GM21825 (cell line): ENCODE data around the gene MED12L.
A peak's percentile ranks its signal among the peaks of the same experiment; 100 is the strongest.
"Not testable (repeated sequence)": the region's sequence is repeated elsewhere in the genome, so short reads cannot be mapped to it uniquely, and the experiment has no call there.

Experiments
- ATAC-seq: cut with Tn5 transposase; IDR thresholded peaks from one replicate; pipeline ENCODE4 v1.9.1; 2021; ENCODE audit warnings: mild to moderate bottlenecking, moderate library complexity; ENCODE audit not compliant: unreplicated experiment

MED12L gene

DNA sequence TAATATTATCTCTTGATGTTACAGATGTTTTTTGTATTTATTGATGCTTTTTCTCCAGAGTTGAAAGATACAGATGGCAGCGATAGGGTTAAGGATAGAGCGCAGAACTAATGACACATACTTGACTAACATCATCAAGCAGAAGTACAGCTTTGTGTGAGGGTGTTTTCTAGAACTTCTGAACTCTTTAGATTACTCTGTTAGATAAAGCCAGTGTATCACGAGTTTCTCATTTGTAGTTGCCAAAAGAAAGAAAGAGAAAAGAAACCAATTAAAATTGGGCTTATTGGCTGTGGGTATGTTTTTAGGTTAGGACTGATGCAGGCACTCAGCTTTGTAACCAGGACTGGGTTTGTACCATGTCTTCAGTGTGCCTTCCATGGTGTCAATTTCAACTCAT is 124.2 kb downstream of the MED12L start:
- ATAC-seq: no peak

- ATAC-seq: peak; percentile 66
Observed at GRCh38 chr3:151210676-151211381, 125.4 kb downstream of the MED12L start.

DNA sequence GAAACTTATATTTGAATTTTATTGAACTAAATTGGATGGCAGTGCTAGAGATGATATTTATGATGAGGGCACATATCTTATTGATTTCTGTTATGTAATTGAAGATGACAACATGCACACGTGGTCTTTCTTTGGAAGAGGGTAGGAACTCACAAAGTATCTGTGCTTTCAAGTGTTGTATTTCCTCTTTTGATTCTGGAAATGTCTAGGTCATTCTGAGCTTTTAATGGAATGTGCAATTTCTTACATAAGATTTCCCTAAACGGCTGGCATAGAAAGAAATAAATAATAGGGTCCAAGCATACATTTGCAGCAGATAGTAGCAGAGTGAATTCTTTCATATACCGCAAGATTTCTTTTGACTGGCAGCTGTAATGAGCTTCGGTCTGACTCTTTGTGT is 127.7 kb downstream of the MED12L start:
- ATAC-seq: no peak

DNA sequence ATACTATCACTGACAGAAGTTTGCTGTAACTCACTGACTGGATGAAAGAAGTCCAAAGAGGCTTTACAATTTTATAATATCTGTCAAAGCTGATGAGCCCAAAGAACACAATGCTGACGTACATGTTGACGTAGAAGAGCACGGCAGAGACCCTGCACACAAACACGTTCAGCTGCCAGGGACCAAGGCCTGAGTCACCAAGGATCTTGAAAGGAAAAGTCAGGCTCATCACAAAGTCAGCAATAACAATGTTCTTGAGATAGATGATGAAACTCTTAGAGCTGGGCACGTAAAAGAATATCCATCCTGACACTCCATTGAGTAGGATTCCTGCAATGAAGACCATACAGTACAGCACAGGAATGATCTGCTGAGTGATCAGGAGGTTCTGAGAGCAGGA is 128.4 kb downstream of the MED12L start:
- ATAC-seq: no peak

DNA sequence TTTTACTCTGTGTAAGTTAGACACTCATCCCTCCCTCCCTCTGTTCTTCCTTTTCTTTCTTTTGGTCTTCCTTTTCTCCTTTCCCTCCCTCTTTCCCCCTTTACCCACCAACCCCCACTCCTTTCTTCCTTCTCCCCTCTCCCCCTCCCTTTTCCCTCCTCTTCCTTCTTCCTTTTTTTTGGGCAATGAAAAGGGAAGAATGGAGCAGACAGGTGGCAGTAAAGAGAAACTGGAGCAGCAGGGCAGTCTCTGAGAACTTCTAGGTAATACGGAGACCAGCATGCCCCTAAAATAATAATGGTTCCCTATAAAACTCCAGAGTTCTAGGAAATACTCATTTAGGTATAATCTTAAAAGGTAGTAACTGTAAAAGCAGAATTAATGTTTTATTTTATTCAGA is 129.0 kb downstream of the MED12L start:
- ATAC-seq: no peak

DNA sequence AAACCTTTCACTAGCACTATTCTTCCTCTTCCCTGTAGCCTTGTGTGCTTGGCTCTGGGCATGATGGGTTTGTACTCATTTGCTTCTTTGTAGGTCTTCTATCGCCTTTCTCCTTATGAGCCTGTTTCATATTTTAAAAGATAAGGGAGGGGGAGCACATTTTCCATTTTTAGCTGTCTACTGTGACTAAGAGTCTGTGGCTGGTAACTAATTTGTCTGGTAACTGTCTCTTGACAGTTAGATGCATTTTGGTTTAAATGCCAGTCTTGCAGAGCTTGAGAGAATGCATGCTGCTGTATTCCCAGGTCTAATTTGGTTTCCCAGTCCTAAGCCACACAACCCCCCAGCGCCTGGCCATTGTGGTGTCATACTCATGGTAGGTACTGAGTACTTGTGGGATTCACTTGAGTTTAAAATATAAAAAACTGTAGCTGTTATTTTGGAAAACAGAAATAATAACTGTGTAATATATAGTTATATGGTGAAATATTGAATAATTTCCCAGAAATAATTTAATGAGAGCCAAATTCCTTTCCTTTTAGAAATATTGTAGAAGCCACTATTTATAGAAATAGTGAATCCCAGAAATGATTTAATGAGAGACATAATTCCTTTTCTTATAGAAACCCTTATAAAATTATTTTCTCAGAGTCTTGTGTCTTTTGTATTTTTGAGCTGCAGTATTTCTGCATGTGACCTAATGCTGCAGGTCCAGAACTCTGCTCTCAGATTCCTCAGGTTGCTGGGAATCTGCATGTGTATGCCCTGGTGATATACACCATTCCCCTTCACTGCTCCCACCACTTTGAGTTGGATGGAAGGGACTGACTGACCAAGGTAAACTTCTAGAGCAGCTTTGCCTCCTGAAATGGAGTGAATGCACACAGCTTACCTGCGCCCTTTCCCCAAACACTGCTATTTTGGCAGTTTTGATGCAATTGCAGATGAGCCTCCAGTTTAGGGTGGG is 131.5 kb downstream of the MED12L start:
- ATAC-seq: no peak

DNA sequence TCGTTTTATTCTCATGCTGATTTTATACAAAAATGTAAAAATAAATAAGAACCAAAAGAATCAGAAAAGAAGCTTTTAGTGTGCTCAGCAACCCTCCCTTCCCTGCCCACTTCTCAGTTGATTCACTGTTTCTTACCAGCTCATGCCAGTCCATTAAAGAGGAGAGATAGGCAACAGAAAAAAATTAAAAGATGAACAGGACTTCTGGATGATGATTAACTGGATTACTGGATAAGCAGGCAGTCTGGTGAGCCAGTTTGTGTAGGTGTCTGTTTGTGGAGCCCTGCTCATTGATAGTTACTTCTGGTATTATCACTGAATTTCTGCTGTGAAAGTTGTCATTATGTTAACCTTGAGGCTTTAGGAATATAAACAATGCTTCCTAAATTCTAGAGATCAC is 132.7 kb downstream of the MED12L start:
- ATAC-seq: no peak

DNA sequence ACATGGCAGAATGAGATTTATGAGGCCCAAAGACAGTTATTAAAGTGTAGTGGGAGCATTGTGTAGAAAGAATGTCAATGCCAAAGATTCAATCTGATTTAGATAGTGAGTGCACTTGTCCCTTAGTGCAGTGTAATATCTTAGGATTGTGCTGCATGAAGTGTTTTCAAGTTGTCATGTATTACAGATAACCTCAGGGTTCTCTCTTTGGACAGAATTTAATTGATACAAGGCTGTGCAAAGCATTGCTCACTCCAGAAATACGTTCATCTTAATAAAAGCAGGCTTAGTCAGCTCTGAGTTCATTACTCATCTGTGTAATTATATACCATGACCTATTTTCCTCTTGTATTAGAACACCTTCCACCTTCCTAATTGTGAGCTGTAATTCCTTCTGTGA is 133.6 kb downstream of the MED12L start:
- ATAC-seq: no peak

- ATAC-seq: no peak
Observed at GRCh38 chr3:151224268-151224866, 138.9 kb downstream of the MED12L start.

DNA sequence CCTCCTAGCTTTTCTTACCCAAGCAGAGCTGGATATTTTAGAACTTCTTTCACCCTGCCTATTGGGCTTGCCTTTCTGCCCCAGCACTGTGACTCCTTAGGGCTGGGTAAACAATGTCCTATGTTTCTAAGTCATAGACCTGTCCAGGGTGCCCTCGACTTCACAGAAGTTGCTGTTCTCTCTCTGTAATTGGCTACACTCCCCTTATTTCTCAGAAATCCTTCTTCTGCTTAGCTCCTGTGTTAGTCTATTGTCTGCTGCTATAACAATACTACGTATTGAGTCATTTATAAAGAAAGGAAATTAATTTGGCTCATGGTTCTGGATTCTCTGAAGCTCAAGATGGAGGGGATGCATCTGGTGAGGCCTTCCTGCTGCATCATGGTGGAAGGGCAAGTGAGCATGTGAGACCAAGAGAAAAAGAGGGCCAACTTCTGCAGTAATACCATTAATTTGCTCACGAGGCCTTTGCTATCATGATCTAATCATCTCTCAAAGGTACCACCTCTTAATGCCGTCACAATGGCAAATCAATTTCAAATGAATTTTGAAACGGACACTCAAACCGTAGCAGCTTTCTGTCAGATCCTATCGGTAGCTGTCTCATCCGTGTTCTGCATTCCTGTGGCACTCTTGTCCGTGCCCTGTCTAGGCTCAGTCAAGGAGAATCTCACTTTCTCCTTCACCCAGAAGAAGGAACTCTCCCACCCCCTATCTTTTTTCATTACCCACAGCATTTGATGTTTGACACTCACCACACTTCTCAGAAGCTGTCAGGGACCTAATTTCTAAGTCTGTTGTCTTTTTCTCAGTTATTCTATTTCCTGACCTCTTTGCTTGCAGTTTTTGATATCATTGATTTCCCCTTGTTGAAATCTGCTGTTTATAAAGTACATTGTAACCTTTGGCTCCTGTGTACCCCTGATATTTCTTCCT is 139.8 kb downstream of the MED12L start:
- no peak for ATAC-seq

GRCh38 chr3:151226088-151226563 is 140.7 kb downstream of the MED12L start:
- no peak for ATAC-seq

DNA sequence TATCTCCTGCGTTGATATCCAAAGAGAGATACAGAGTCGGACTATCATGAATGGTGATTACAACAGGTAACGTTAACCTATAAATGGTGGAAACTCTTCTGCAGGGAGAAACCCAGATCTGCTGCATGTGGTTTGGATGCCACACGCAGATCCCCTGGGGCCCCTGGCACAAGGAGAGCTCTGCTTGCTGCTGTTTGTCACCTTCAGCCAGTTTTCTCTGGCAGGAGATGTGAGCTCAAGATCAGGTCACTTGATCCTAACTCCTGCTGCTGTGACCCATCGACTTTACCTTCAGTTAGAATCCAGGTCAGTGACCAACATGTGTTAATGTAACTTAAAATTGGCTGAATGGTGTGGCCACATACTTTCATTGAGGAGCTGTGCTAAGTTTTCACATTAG is 141.4 kb downstream of the MED12L start:
- no peak for ATAC-seq

- peak; percentile 22 for ATAC-seq
Observed at GRCh38 chr3:151227266-151227806, 141.9 kb downstream of the MED12L start.

GRCh38 chr3:151227807-151228665 is 142.6 kb downstream of the MED12L start:
- ATAC-seq: peak; percentile 83

DNA sequence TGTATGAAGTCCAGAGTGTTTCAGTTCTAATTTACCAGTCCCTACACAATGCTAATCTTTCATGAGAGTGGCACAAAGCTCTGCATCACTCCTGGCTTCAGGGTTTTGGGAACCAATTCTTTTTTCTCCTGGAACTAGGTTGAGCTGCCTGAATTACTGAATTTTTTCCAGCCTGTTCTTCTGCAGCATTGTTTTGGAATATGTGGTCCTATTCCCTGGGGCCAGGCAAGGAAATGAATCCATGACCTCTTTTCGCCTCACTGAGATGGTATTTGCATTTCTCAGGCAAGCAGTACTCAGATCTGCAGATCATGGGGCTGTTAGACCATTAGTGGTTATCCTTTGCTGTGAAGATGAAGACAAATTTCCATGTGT is 143.2 kb downstream of the MED12L start:
- peak; percentile 28 for ATAC-seq

- peak; percentile 53 for ATAC-seq
Observed at GRCh38 chr3:151230646-151231045, 145.2 kb downstream of the MED12L start.

- not testable (repeated sequence) for ATAC-seq
Observed at GRCh38 chr3:151232403-151232802, 146.9 kb downstream of the MED12L start.

GRCh38 chr3:151232991-151233390 is 147.5 kb downstream of the MED12L start:
- ATAC-seq: no peak

- no peak for ATAC-seq
Observed at GRCh38 chr3:151234825-151235224, 149.4 kb downstream of the MED12L start.
